GM19239 (cell line): ENCODE results near the gene GPR84.

ENCODE experiments used
- DNase-seq: peaks from one replicate; pipeline ENCODE4 v3.0.0; 2011; ENCODE audit warnings: low spot score; ENCODE audit not compliant: insufficient read length
- FAIRE-seq: peaks from 2 replicates; lab custom pipeline; 2011; peaks lifted over from hg19 to GRCh38; lab: Jason Lieb, UNC

The GPR84 gene

GRCh38 chr12:54364413-54364812 lies at the start of gene GPR84:
Gene GPR84, minus strand, starts transcription at chr12:54364486. Its CDS starts 635 bp downstream, at chr12:54363851.
- DNase-seq: no peak
- peak; percentile 79 for FAIRE-seq

GRCh38 chr12:54413284-54414190 lies 49.3 kb upstream of the GPR84 start:
- DNase-seq (peak; percentile 52), FAIRE-seq (no peak)

GRCh38 chr12:54412786-54413185 lies 48.5 kb upstream of the GPR84 start:
- DNase-seq (no peak), FAIRE-seq (no peak)

- no peak for FAIRE-seq
- DNase-seq: no peak
Observed at GRCh38 chr12:54412348-54412747, 48.1 kb upstream of the GPR84 start.

GRCh38 chr12:54411391-54412241 lies 47.3 kb upstream of the GPR84 start:
- FAIRE-seq (no peak), DNase-seq (no peak)

DNA sequence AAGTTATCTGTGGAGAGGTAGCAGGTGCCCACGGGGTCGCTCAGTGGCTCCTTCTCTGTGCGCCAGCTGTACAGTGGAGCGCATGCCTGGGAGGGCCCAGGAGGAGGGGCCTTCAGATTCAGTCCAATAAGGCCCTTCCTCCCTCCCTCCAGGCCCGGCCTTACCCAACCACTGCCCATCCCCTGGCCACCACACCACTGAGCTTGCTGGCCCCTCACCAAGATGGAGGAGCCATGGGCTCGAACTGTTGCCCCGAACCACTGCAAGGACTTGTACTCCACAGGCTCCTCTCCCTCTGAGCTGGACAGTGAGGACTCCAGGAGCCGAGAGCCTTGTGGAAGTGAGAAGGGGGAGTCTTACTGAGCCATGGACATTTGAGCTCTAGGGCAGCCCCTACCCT lies 45.0 kb upstream of the GPR84 start:
- FAIRE-seq (no peak), DNase-seq (no peak)

DNA sequence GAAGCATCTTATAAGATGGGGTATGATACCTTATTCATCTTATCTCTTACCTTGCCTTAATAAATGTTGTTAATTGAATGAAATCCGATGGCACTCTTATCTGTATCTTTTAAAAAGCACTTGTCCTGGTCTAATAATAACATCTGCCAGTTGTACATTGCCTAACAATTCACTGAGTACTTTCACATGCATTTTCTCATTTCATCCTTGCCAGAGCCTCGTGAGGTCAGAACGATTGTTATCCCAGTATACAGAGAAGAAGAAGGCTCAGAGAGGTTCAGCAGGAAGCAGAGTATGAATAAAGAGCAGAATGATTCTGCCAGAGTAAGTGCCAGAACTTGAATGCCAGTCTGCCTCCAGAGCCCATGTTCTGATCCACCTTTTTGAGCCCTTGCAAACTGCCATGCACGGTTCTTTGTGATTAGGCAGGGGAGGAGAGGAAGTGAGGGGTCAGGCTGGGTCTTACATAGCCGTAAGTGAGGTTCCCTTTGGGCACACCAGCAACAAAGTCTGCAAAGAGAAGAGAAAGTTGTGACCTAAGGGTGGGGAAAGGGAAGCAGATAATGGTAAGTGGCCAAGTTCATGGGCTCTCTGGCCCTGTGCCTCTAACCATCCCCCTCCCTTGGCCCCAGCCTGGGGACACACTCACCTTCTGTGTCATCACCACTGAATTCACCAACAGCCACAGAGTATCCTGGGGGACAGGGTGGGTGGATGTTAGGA lies 43.1 kb upstream of the GPR84 start:
- DNase-seq (no peak), FAIRE-seq (no peak)

- no peak for FAIRE-seq
Observed at GRCh38 chr12:54405573-54405972, 41.3 kb upstream of the GPR84 start.

GRCh38 chr12:54405106-54405505 lies 40.8 kb upstream of the GPR84 start:
- no peak for FAIRE-seq
- DNase-seq: no peak

More at GRCh38 chr12:54405573-54405972, 41.3 kb upstream of the GPR84 start:
- no peak for DNase-seq

GRCh38 chr12:54404061-54405004 lies 40.0 kb upstream of the GPR84 start:
- DNase-seq (no peak), FAIRE-seq (peak; percentile 93)

- DNase-seq (no peak), FAIRE-seq (no peak)
Observed at GRCh38 chr12:54401119-54401518, 36.8 kb upstream of the GPR84 start.

GRCh38 chr12:54398995-54399793 lies 34.9 kb upstream of the GPR84 start:
- peak; percentile 75 for DNase-seq
- no peak for FAIRE-seq

DNA sequence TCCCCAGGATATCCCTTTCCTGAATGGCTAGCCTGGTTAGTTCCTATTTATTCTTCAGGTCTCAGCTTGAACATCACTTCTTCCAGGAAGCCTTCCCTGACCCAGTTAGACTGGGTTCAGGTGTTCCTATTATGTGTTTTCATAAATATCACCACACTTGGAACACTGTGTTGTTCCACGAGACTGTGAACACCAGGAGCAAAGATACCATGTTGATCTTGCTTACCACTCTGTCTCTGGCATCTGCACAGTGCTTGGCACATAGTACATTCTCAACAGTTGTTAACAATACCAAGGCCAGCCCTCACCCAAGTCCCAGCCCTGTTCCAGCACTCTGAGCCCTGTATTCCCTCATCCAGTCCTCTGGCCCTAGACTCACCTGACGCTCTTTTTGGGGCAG lies 33.9 kb upstream of the GPR84 start:
- FAIRE-seq: no peak
- no peak for DNase-seq

DNA sequence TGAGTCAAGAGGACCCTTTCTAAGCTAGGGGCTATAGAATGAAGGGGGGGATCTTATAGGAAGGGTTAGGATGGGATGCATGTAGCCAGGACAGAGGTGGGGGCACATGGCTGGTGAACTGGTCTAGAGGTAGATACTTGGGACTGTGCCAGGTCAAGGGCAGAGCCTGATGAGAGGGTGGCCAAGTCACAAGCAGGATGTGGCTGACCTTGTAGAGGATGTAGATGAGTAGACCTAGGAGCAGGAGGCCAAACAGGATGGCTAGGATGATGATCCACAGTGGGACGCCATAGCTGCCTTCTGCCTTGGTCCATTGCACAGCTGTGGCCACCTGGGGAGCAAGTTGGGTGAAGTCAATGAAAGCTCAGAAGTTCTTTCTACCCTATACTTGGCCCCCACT lies 32.9 kb upstream of the GPR84 start:
- FAIRE-seq (no peak), DNase-seq (no peak)

DNA sequence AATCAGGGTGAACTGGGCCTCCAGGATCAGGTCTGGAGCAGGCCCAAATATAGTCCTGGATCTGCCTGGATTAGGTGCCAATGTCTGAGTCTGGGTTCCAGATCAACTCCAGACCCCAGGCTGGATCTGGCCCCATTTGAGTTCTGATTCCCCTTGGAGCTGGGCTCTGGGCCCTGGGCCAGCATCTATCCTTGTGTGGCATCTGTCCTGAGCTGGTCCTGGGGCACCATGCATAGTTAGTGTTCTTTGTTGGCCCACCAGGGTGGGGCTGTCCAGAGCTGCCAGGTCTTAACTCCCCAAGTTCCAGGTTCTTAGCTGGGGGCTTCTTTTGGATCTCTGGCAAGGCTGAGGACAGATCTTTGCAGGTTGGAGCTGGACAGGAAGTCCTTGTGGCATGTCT lies 31.3 kb upstream of the GPR84 start:
- DNase-seq: no peak

GRCh38 chr12:54394986-54395385 lies 30.7 kb upstream of the GPR84 start:
- FAIRE-seq: no peak

More for the DNA sequence above, 31.3 kb upstream of the GPR84 start:
- FAIRE-seq: no peak

GRCh38 chr12:54394281-54394719 lies 30.0 kb upstream of the GPR84 start:
- FAIRE-seq: peak; percentile 35
- DNase-seq: no peak

More at GRCh38 chr12:54394986-54395385, 30.7 kb upstream of the GPR84 start:
- no peak for DNase-seq

- DNase-seq (no peak), FAIRE-seq (no peak)
Observed at GRCh38 chr12:54393743-54394142, 29.5 kb upstream of the GPR84 start.
